ENCODE results near the gene SUCNR1. TPM values are rescaled to one million over a fixed set of nuclear protein-coding genes. Genes with fewer than 3 reads are reported as not detected.

Gene SUCNR1
- total RNA-seq, 1 donor from 2014 or later: not detected

- DNase-seq (ENCODE audit: low read depth in 2 of 2): no peak
These were observed 59.9 kb downstream of the SUCNR1 start for GRCh38 chr3:151933234-151933853.

Other genes starting within 250 kb of the SUCNR1 start
- gene AADACL2, start 139.7 kb upstream of the SUCNR1 start, total RNA-seq: not detected in 2 replicates
- under 0.01 TPM in 2 replicates for gene AADAC, start 59.5 kb upstream of the SUCNR1 start, total RNA-seq

Data from lung microvascular endothelial cell (primary cell).